ENCODE measurements around the gene ACTA2.

GRCh38 chr10:88995156-88995876, 42.7 kb upstream of the ACTA2 start:
- TF ChIP-seq CTCF (conservative IDR thresholded peaks at IDR 0.05) (no peak), EZH2 (IDR thresholded peaks at IDR 0.05; ENCODE audit: low read depth) (no peak)

All from PC-9 (cell line).